NCI-H446 (cell line): Measurements from ENCODE around the gene SYT7.
"Not testable (repeated sequence)": the region's sequence is repeated elsewhere in the genome, so short reads cannot be mapped to it uniquely, and the experiment has no call there.

Experiments
- DNase-seq, 2 experiments: peaks; one replicate each; lab custom pipeline; 2025; lab: John Stamatoyannopoulos, UW

Gene SYT7

GRCh38 chr11:61475433-61475832 lies 105.4 kb downstream of the SYT7 start:
- DNase-seq, result no peak

GRCh38 chr11:61474013-61474643 lies 106.7 kb downstream of the SYT7 start:
- DNase-seq, result no peak

DNA sequence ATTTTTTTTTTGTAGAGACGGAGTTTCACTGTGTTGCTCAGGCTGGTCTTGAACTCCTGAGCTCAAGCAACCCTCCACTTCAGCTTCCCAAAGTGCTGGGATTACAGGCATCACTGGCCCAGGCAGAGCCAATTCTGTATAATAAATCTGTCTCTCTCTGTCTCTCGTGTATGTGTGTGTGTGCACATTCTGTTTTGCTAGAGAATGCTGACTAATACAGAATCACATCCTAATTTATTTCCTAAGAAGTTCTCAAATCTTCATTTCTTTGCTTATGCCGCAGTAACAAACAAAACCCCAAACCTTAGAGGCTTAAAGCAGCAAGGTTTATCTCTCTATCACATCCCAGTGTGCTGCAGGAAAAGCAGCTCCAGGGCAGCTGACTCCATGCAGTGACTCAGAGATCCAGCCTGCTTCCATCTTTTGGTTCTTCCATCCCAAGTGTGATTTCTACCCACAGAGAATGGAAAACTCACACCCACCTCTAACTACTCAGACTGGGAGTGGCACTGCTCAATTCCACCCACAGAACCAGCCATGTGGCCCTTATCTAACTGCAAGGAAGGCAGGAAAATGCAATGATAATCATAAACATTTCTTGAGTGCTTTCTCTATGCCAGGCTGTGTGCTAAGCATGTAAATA lies 107.4 kb downstream of the SYT7 start:
- DNase-seq, result no peak

DNA sequence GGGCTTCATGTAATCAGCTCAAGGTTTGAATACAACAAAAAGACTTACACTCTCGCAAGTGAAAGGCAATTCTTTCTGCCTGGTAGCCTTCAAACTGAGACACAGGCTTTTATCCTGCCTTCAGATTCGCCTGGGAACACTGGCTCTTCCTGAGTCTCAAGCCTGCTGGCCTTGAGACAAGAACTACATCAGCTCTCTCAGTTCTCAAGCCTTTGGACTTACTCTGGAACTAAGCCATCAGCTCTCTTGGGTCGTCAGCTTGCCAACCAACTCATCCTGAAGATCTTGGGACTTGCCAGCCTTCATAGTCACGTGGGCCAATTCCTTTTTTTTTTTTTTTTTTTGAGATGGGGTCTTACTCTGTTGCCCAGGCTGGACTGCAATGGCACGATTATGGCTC lies 108.0 kb downstream of the SYT7 start:
- DNase-seq, result peak; percentile 75 to 91

DNA sequence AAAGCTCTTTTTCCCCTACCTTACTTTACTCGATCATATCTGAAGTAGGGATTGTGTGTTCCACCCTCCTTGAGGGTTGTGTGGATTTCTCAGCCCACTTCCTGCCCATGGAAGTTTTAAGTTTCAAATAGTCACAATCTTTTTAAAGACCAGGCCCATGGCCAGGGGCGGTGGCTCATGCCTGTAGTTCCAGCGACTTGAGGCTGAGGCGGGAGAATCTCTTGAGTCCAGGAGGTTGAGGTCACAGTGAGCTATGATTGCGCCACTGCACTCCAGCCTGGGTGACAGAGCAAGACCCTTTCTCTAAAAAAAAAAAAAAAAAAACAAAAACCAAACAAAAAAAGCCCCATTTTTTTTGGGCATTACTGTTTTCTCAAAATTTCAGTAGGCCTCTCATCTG lies 108.6 kb downstream of the SYT7 start:
- DNase-seq, result no peak

DNA sequence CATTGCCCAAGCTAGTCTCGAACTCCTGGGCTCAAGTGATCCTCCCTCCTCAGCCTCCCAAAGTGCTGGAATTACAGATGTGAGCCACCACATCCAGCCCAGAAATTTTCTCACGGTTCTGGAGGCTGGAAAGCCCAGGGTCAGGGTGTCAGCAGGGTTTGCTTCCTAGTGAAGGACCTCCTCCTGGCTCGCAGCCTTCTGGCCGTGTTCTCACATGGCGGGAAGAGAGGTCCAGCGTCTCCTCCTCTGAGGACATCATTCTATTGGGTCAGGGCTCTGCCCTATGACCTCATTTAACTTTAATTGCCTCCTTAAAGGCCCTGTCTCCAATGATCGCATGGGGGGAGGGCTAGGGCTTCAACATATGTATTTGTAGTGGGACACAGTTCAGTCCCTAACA lies 112.9 kb downstream of the SYT7 start:
- DNase-seq, result no peak

DNA sequence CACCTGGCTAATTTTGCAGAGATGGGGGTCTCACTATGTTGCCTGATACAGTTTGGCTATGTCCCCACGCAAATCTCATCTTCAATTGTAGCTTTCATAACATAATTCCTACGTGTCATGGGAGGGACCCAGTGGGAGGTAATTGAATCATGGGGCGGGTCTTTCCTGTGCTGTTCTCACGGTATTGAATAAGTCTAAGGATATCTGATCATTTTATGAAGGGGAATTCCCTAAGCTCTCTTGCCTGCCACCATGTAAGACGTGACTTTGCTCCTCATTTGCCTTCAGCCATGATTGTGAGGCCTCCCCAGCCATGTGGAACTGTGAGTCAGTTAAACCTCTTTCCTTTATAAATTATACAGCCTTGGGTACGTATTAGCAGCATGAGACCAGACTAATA lies 113.3 kb downstream of the SYT7 start:
- DNase-seq, result not testable (repeated sequence)
